CD4-positive, CD25-positive, alpha-beta regulatory T cell (primary cell): ENCODE measurements around the gene CELF2. TPM values are rescaled to one million over a fixed set of nuclear protein-coding genes. Genes with fewer than 3 reads are reported as not detected.

Experiments used
- ATAC-seq, 2 donors: fragments of 150-1000 bp; cut with Tn5 transposase; one replicate each; pipeline ENCODE4 v1.10.0; 2021; ENCODE audit warnings: low read depth in 2 of 2, moderate number of reproducible peaks in 2 of 2, moderate library complexity in 1 of 2
- DNase-seq, 3 donors: peaks; one replicate each; pipeline versions ENCODE4 v3.0.0 to v3.0.0-alpha.2; 2012 to 2022; ENCODE audit warnings: mixed read lengths in 1 of 3
- H3K27ac ChIP-seq: one replicate; pipeline ENCODE4 v1.7.0; 2013; ENCODE audit warnings: mild to moderate bottlenecking, low read length; ENCODE audit not compliant: insufficient read depth, poor library complexity, severe bottlenecking
- H3K27me3 ChIP-seq: one replicate; pipeline ENCODE4 v1.7.0; 2013; ENCODE audit warnings: low read length; ENCODE audit not compliant: control insufficient read depth, insufficient read depth
- H3K36me3 ChIP-seq: one replicate; pipeline ENCODE4 v1.7.0; 2013; ENCODE audit warnings: mild to moderate bottlenecking, low read length, moderate library complexity; ENCODE audit not compliant: control insufficient read depth, insufficient read depth
- H3K4me1 ChIP-seq: 2 replicates; pipeline ENCODE4 v1.7.0; 2013; ENCODE audit warnings: mild to moderate bottlenecking, low read length; ENCODE audit not compliant: insufficient read depth, control insufficient read depth, poor library complexity, severe bottlenecking
- H3K4me3 ChIP-seq: one replicate; pipeline ENCODE4 v1.7.0; 2013; ENCODE audit warnings: low read depth, mild to moderate bottlenecking, low read length, moderate library complexity
- H3K9me3 ChIP-seq, 2 experiments: 1 replicate in 1 of 2; 2 replicates in 1 of 2; pipeline ENCODE4 v1.7.0; 2013; ENCODE audit warnings: low read length in 2 of 2, mild to moderate bottlenecking in 1 of 2, moderate library complexity in 1 of 2; ENCODE audit not compliant: control insufficient read depth in 2 of 2
- H3K27ac Mint-ChIP-seq, 3 donors: one replicate each; pipeline ENCODE4 v1.8.0; 2020 to 2022; ENCODE audit warnings: mild to moderate bottlenecking in 3 of 3, mixed read lengths in 3 of 3, moderate library complexity in 2 of 3
- H3K27me3 Mint-ChIP-seq: one replicate; pipeline ENCODE4 v1.8.0; 2022; ENCODE audit warnings: mild to moderate bottlenecking, mixed read lengths
- H3K36me3 Mint-ChIP-seq: one replicate; pipeline ENCODE4 v1.8.0; 2020; ENCODE audit warnings: mixed read lengths
- H3K4me1 Mint-ChIP-seq, 4 donors: one replicate each; pipeline ENCODE4 v1.8.0; 2020 to 2022; ENCODE audit warnings: mixed read lengths in 4 of 4, mild to moderate bottlenecking in 1 of 4
- H3K4me3 Mint-ChIP-seq, 4 donors: one replicate each; pipeline ENCODE4 v1.8.0; 2020 to 2022; ENCODE audit warnings: mild to moderate bottlenecking in 4 of 4, mixed read lengths in 4 of 4, moderate library complexity in 3 of 4
- H3K9me3 Mint-ChIP-seq, 7 donors: one replicate each; pipeline ENCODE4 v1.8.0; 2020 to 2022; ENCODE audit warnings: mixed read lengths in 7 of 7, mild to moderate bottlenecking in 3 of 7, moderate library complexity in 2 of 7
- polyA plus RNA-seq, 4 donors: library from polyadenylated mRNA; unstranded; fragments of 300-500 nt; fragmentation: Illumina TruSeq; gene quantifications; one replicate each; pipeline ENCODE4 v1.2.3, GENCODE V29; 2021
- total RNA-seq: library from RNA; stranded (reverse); gene quantifications from one replicate; pipeline ENCODE4 v1.2.3, GENCODE V29; 2022

Gene CELF2
- total and polyA plus RNA-seq, 5 donors from 2014 or later = 117 to 230 (median 150) TPM

GRCh38 chr10:11154333-11154732, 136.7 kb downstream of the CELF2 start:
- Histone ChIP-seq H3K4me3 (no peak overlapping the region), H3K4me1 (peaks cover 40% of the 10 kb centered on the region), H3K36me3 (no peaks in the 10 kb centered on the region), H3K27ac (no peak overlapping the region), H3K27me3 (no peaks in the 10 kb centered on the region), H3K9me3 (no peaks in the 10 kb centered on the region)
- no peak for ATAC-seq
- no peak for DNase-seq
- Mint-ChIP-seq H3K9me3 (peaks cover 0 to 3% (median 0%) of the 10 kb centered on the region in 7 donors), H3K4me3 (peak overlapping the region in 2 of 4 donors; percentile 10 to 24), H3K27ac (peak overlapping the region; percentile 38 to 97 (median 59)), H3K27me3 (no peaks in the 10 kb centered on the region), H3K4me1 (peaks cover 42 to 96% (median 66%) of the 10 kb centered on the region in 4 donors), H3K36me3 (no peaks in the 10 kb centered on the region)

- H3K4me3 Mint-ChIP-seq = peak overlapping the region in 2 of 4 donors; percentile 10 to 24
- no peak for ATAC-seq
Measured at GRCh38 chr10:11154849-11155498, 137.3 kb downstream of the CELF2 start.

GRCh38 chr10:11156480-11156879, 138.8 kb downstream of the CELF2 start:
- Histone ChIP-seq H3K9me3 (no peaks in the 10 kb centered on the region), H3K27ac (no peak overlapping the region), H3K4me3 (no peak overlapping the region), H3K27me3 (no peaks in the 10 kb centered on the region), H3K4me1 (peaks cover 39% of the 10 kb centered on the region), H3K36me3 (no peaks in the 10 kb centered on the region)
- peak overlapping the region in 2 of 3 donors; percentile 13 to 50 for H3K27ac Mint-ChIP-seq
- no peaks in the 10 kb centered on the region for H3K36me3 Mint-ChIP-seq
- H3K4me3 Mint-ChIP-seq = peak overlapping the region in 2 of 4 donors; percentile 59 to 63
- ATAC-seq = no peak
- DNase-seq = no peak
- no peaks in the 10 kb centered on the region for H3K27me3 Mint-ChIP-seq
- peaks cover 22 to 93% (median 55%) of the 10 kb centered on the region in 4 donors for H3K4me1 Mint-ChIP-seq
- H3K9me3 Mint-ChIP-seq = peaks cover 0 to 3% (median 0%) of the 10 kb centered on the region in 7 donors

More at GRCh38 chr10:11154849-11155498, 137.3 kb downstream of the CELF2 start:
- no peaks in the 10 kb centered on the region for H3K36me3 ChIP-seq
- Mint-ChIP-seq H3K27ac (peak overlapping the region in 2 of 3 donors; percentile 48 to 97), H3K36me3 (no peaks in the 10 kb centered on the region), H3K9me3 (peaks cover 0 to 3% (median 0%) of the 10 kb centered on the region in 7 donors), H3K4me1 (peaks cover 36 to 96% (median 63%) of the 10 kb centered on the region in 4 donors), H3K27me3 (no peaks in the 10 kb centered on the region)
- no peak overlapping the region for H3K4me3 ChIP-seq
- no peaks in the 10 kb centered on the region for H3K27me3 ChIP-seq
- H3K9me3 ChIP-seq = no peaks in the 10 kb centered on the region
- H3K4me1 ChIP-seq = peaks cover 39% of the 10 kb centered on the region
- DNase-seq = no peak
- H3K27ac ChIP-seq = no peak overlapping the region

DNA sequence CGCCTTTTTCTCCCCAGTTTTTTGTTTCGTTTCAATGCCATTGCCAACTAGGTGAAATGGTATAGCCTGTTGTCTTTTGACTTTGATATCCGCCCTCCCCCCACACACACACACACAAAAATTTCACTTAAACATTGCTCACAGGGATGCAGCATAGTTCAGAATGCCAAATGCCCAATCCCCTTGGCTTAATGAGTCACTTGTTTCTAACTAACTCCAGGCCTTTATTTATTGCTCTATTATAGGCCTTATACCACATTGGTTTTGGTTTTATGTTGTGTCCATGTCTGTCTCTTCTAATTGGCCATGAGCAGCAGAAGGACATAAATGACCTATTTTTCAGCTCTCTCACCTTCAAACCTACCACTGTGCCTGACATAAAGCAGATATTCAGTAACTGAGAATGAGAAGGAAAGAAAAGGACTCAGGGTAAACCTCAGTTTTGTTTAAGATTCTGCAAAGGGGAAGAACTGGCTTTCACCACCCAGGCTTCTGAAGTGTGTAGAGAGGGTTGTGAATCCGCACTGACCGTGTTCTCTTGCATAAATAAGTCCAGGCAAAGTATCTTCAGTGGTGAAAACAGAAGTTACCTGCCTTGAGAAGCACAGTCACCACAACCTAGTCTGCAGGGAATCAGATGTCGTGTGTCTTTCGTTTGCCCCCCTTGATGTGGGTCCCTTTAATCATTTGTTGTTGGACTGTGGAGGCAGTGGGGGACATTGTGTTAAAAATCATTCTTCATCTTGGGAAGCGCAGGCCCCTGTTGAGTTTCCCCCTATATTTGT, 139.8 kb downstream of the CELF2 start:
- Mint-ChIP-seq H3K4me1 (peaks cover 22 to 93% (median 59%) of the 10 kb centered on the region in 4 donors), H3K27ac (peak overlapping the region in 2 of 3 donors; percentile 63 to 87), H3K4me3 (peak overlapping the region in 1 of 4 donors; percentile 63), H3K9me3 (peaks cover 0 to 3% (median 0%) of the 10 kb centered on the region in 7 donors), H3K27me3 (no peaks in the 10 kb centered on the region), H3K36me3 (no peaks in the 10 kb centered on the region)
- H3K4me3 ChIP-seq = no peak overlapping the region
- no peaks in the 10 kb centered on the region for H3K27me3 ChIP-seq
- no peak for DNase-seq
- no peaks in the 10 kb centered on the region for H3K9me3 ChIP-seq
- no peak overlapping the region for H3K27ac ChIP-seq
- no peaks in the 10 kb centered on the region for H3K36me3 ChIP-seq
- ATAC-seq = no peak
- peaks cover 39% of the 10 kb centered on the region for H3K4me1 ChIP-seq

DNA sequence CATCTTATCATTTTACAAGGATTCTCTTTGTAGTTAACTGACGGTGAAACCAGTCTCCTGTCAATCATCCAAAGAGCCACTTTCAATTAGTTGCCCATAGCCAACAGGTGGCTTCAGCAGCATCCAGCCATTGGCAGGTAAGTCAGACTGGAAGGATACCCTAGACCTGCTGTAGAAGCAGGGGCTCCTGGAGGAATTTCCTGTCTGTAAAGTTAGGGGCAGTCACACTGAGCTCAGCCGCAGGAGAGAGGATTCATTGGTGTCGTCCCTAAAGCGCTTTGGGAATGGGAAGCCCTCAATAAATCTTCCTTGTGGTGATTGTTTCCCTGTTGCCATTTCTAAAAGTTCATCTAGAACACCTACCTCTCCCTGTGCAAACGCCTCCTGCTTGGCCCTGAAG, 140.4 kb downstream of the CELF2 start:
- peaks cover 43% of the 10 kb centered on the region for H3K4me1 ChIP-seq

DNA sequence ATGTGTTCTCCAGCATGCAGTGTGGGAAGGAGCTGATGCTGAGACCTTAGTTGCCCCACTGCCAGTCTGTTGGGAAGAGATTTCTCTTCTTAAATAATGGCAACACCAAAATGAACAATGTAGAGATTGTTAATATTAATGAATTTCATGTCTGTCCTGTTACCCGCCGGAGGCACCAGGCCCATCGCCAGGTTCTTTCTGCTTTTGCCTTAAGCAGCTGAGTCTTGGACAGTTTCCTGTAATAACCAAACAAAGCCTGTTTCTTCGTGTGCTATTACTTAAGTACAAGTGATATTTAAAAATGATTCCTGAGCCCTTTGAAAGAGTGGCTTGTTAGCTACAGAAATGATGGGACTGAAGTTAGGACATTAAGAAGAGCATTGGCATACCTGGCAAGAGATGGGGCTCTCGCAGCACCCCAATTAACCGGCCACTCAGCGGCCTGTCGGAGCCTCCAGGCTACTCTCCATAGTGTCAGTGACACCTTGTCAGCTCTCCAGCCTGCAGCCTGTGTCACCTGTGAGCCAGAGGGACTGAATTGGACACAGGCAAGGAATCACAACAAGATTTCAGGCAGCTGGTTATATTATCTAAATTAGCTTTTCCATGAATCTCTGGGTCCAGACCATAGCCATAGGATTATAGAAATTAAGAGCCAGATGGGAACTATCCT, 142.0 kb downstream of the CELF2 start:
- no peaks in the 10 kb centered on the region for H3K9me3 ChIP-seq
- DNase-seq (no peak), ATAC-seq (no peak)
- peaks cover 56% of the 10 kb centered on the region for H3K4me1 ChIP-seq
- H3K36me3 ChIP-seq = no peaks in the 10 kb centered on the region
- H3K27me3 ChIP-seq = no peaks in the 10 kb centered on the region
- Mint-ChIP-seq H3K4me1 (peaks cover 20 to 88% (median 59%) of the 10 kb centered on the region in 4 donors), H3K27ac (peak overlapping the region in 2 of 3 donors; percentile 67 to 88), H3K4me3 (peak overlapping the region in 3 of 4 donors; percentile 8 to 34 (median 19)), H3K9me3 (peaks cover 0 to 3% (median 0%) of the 10 kb centered on the region in 7 donors), H3K27me3 (no peaks in the 10 kb centered on the region), H3K36me3 (no peaks in the 10 kb centered on the region)
- H3K4me3 ChIP-seq = no peak overlapping the region
- no peak overlapping the region for H3K27ac ChIP-seq

More for the DNA sequence above, 140.4 kb downstream of the CELF2 start:
- Mint-ChIP-seq H3K27me3 (no peaks in the 10 kb centered on the region), H3K27ac (peak overlapping the region; percentile 38 to 87 (median 62)), H3K4me1 (peaks cover 26 to 93% (median 62%) of the 10 kb centered on the region in 4 donors), H3K36me3 (no peaks in the 10 kb centered on the region), H3K9me3 (peaks cover 0 to 3% (median 0%) of the 10 kb centered on the region in 7 donors), H3K4me3 (peak overlapping the region in 1 of 4 donors; percentile 63)
- DNase-seq (no peak), ATAC-seq (no peak)
- Histone ChIP-seq H3K27ac (no peak overlapping the region), H3K27me3 (no peaks in the 10 kb centered on the region), H3K9me3 (no peaks in the 10 kb centered on the region), H3K4me3 (no peak overlapping the region), H3K36me3 (no peaks in the 10 kb centered on the region)

DNA sequence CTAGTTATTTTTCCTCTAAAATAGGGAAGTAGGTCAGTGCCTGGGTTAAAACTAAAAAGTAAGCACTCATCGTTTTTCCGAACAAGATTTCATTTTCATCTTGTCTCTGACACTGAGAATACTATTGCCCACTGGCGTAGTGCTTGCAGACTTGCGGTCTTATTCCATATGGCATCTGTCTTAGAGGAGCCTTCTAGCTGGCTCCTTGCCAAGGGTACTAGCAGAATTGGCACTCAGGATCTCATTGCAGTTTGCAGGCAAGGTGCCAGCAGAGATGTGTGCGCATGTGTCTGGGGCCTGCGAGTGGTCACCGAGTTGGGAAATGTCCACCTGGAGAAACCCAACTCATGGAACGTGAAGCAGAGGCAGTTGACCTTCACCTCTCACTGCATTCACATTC, 143.4 kb downstream of the CELF2 start:
- Mint-ChIP-seq H3K4me1 (peaks cover 18 to 75% (median 53%) of the 10 kb centered on the region in 4 donors), H3K4me3 (no peak overlapping the region), H3K9me3 (peaks cover 0 to 3% (median 0%) of the 10 kb centered on the region in 7 donors), H3K27ac (peak overlapping the region in 2 of 3 donors; percentile 99 to 100), H3K36me3 (peaks cover 3% of the 10 kb centered on the region), H3K27me3 (no peaks in the 10 kb centered on the region)
- Histone ChIP-seq H3K36me3 (no peaks in the 10 kb centered on the region), H3K4me1 (peaks cover 52% of the 10 kb centered on the region), H3K9me3 (no peaks in the 10 kb centered on the region), H3K27me3 (no peaks in the 10 kb centered on the region), H3K4me3 (peak overlapping the region; percentile 13), H3K27ac (peak overlapping the region; percentile 93)
- ATAC-seq (no peak), DNase-seq (no peak)
